NCI-H748 (cell line): ENCODE results near the gene UQCR10.
A peak's percentile ranks its signal among the peaks of the same experiment; 100 is the strongest.

Experiments used
- DNase-seq: peaks from one replicate; lab custom pipeline; 2025; ENCODE audit not compliant: unreplicated experiment; lab: John Stamatoyannopoulos, UW

The UQCR10 gene

GRCh38 chr22:29767171-29768051 is at the start of gene UQCR10:
Gene UQCR10, plus strand, starts transcription at chr22:29767369. Its CDS starts 30 bp downstream, at chr22:29767399.
- DNase-seq: peak; percentile 87

GRCh38 chr22:29717789-29718188 is 49.4 kb upstream of the UQCR10 start:
- DNase-seq: peak; percentile 9

GRCh38 chr22:29718949-29719898 is 47.9 kb upstream of the UQCR10 start:
- no peak for DNase-seq

GRCh38 chr22:29719899-29720645 is 47.1 kb upstream of the UQCR10 start, which contains the start of gene CABP7:
Gene CABP7, plus strand, starts transcription at chr22:29720003. Its CDS starts 422 bp downstream, at chr22:29720425.
- peak; percentile 26 for DNase-seq

GRCh38 chr22:29720811-29721323 is 46.3 kb upstream of the UQCR10 start:
- peak; percentile 13 for DNase-seq

- no peak for DNase-seq
Measured at GRCh38 chr22:29722151-29722550, 45.0 kb upstream of the UQCR10 start.

- DNase-seq: no peak
Measured at GRCh38 chr22:29722587-29722986, 44.6 kb upstream of the UQCR10 start.

GRCh38 chr22:29723766-29724165 is 43.4 kb upstream of the UQCR10 start:
- no peak for DNase-seq

- no peak for DNase-seq
Measured at GRCh38 chr22:29724843-29725242, 42.3 kb upstream of the UQCR10 start.

- no peak for DNase-seq
Measured at GRCh38 chr22:29726106-29726505, 41.1 kb upstream of the UQCR10 start.

- no peak for DNase-seq
Measured at GRCh38 chr22:29726512-29727130, 40.5 kb upstream of the UQCR10 start.

- DNase-seq: no peak
Measured at GRCh38 chr22:29727131-29727523, 40.0 kb upstream of the UQCR10 start.

GRCh38 chr22:29729161-29729560 is 38.0 kb upstream of the UQCR10 start:
- no peak for DNase-seq

- DNase-seq: no peak
Measured at GRCh38 chr22:29731058-29731850, 35.9 kb upstream of the UQCR10 start.

- no peak for DNase-seq
Measured at GRCh38 chr22:29732883-29733282, 34.3 kb upstream of the UQCR10 start.

- DNase-seq: no peak
Measured at GRCh38 chr22:29733362-29734201, 33.6 kb upstream of the UQCR10 start.

GRCh38 chr22:29734406-29734805 is 32.8 kb upstream of the UQCR10 start:
- DNase-seq: no peak

- DNase-seq: no peak
Measured at GRCh38 chr22:29734838-29735237, 32.3 kb upstream of the UQCR10 start.
